ENCODE results near the gene DPYD. TPM values are rescaled to one million over a fixed set of nuclear protein-coding genes. Genes with fewer than 3 reads are reported as not detected.

DPYD gene
- total RNA-seq, 1 donor from 2014 or later = 9.2 TPM

DNA sequence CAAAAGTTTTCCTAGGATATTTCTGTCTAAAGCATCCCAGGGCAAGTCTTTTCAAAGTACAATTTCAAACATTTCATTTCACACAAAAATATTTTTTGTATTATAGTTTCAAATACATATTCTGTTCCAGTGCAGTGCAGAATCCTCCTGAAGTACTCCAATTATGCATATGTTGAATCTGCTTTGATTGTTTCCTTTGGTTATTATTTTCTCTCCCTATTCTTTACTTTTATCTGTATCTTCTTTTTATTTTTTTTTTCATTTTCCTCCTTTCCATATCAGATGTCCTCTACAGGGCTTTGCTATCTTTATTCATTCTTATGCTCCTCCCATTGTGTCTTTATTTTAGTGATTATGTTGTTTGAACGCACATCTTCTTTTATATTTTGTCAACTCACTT is 274.8 kb downstream of the DPYD start:
- TF ChIP-seq, protein P1, sequence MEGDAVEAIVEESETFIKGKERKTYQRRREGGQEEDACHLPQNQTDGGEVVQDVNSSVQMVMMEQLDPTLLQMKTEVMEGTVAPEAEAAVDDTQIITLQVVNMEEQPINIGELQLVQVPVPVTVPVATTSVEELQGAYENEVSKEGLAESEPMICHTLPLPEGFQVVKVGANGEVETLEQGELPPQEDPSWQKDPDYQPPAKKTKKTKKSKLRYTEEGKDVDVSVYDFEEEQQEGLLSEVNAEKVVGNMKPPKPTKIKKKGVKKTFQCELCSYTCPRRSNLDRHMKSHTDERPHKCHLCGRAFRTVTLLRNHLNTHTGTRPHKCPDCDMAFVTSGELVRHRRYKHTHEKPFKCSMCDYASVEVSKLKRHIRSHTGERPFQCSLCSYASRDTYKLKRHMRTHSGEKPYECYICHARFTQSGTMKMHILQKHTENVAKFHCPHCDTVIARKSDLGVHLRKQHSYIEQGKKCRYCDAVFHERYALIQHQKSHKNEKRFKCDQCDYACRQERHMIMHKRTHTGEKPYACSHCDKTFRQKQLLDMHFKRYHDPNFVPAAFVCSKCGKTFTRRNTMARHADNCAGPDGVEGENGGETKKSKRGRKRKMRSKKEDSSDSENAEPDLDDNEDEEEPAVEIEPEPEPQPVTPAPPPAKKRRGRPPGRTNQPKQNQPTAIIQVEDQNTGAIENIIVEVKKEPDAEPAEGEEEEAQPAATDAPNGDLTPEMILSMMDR (IDR thresholded peaks at IDR 0.05; ENCODE audit: borderline replicate concordance) = no peak
- no peak for DNase-seq
- H3K36me3 ChIP-seq = no peaks in the 10 kb centered on the region
- no peaks in the 10 kb centered on the region for H3K27me3 ChIP-seq (ENCODE audit: low read depth)
- no peak overlapping the region for H3K4me3 ChIP-seq
- H3K4me1 ChIP-seq = no peaks in the 10 kb centered on the region
- H3K27ac ChIP-seq (replicated peaks) = no peak overlapping the region
- intact Hi-C loops (cut with micrococcal nuclease) = no loop called here
- H3K9me3 ChIP-seq (replicated peaks) = peaks cover 43% of the 10 kb centered on the region

DNA sequence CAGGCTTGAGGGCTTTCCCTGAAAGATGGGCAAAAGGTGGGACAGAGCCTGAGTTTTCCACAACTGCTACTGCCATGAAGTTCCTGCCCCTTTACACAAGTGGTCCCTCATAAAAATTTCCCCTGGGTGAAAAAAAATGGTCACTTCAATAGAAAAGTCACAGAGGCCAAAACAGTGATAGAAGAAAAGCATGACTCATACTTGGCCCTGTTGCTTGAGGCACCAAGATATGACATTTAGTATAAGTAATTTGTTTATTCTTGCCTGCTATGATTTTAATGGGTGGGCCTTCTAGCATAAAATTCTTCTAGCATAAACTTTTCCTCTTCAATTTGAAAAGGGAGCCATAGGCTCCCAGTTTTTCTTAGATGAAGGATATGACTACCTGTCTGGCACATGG is 280.2 kb downstream of the DPYD start:
- H3K9me3 ChIP-seq (replicated peaks) = peaks cover 29% of the 10 kb centered on the region
- no peak overlapping the region for H3K4me3 ChIP-seq
- no peak for DNase-seq
- H3K27ac ChIP-seq (replicated peaks) = no peak overlapping the region
- intact Hi-C loops (cut with micrococcal nuclease) = no loop called here
- H3K27me3 ChIP-seq (ENCODE audit: low read depth) = no peaks in the 10 kb centered on the region
- no peaks in the 10 kb centered on the region for H3K4me1 ChIP-seq
- H3K36me3 ChIP-seq = no peaks in the 10 kb centered on the region
- TF ChIP-seq, protein P1 (IDR thresholded peaks at IDR 0.05; ENCODE audit: borderline replicate concordance) = no peak

DNA sequence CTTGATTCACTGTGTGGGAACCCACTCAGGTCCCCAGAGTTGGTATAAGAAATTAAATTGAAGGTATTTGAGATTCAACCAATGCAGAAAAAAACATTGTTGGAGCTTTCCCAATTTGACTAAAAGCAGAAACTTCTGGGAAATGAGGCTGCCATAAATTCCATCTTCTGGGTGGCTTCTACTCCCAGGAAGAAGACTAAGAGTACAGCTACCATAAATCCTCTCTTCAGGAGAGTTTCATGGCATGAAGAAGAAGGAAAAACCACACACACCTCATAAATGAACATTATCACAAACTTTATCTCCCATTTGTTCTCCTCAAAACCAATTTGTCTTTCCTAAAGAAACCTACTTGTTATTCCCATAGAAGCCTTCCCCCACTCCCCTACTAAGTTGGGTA is 283.9 kb downstream of the DPYD start:
- Histone ChIP-seq H3K4me3 (no peak overlapping the region), H3K27ac (replicated peaks) (no peak overlapping the region), H3K27me3 (ENCODE audit: low read depth) (no peaks in the 10 kb centered on the region), H3K4me1 (peaks cover 8% of the 10 kb centered on the region), H3K36me3 (no peaks in the 10 kb centered on the region), H3K9me3 (replicated peaks) (peaks cover 1% of the 10 kb centered on the region)
- TF ChIP-seq, protein P1 (IDR thresholded peaks at IDR 0.05; ENCODE audit: borderline replicate concordance) = no peak
- DNase-seq = no peak
- intact Hi-C loops (cut with micrococcal nuclease) = no loop called here

DNA sequence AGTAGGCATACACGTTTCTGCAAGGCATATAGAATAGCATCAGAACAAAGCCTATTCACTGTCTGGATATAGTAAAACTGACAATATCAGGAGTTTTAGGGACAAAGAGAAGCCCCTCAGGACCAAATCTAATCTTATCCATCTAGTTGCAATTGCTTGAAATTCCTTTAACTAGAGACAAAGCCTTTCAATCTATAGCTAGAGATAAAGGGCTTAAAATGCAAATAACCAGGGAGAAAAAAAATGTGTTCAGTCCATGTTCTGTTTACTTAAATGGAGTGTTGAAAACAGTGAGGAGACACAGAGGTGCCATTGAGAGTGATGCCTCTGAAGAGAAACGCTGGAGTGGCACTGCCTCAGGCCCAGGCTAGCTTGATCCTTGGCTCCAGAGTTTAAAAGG is 286.1 kb downstream of the DPYD start:
- H3K9me3 ChIP-seq (replicated peaks) = no peaks in the 10 kb centered on the region
- no peak overlapping the region for H3K27ac ChIP-seq (replicated peaks)
- peaks cover 23% of the 10 kb centered on the region for H3K4me1 ChIP-seq
- intact Hi-C loops (cut with micrococcal nuclease) = no loop called here
- no peaks in the 10 kb centered on the region for H3K36me3 ChIP-seq
- TF ChIP-seq, protein P1 (IDR thresholded peaks at IDR 0.05; ENCODE audit: borderline replicate concordance) = no peak
- DNase-seq = no peak
- H3K27me3 ChIP-seq (ENCODE audit: low read depth) = no peaks in the 10 kb centered on the region
- no peak overlapping the region for H3K4me3 ChIP-seq

DNA sequence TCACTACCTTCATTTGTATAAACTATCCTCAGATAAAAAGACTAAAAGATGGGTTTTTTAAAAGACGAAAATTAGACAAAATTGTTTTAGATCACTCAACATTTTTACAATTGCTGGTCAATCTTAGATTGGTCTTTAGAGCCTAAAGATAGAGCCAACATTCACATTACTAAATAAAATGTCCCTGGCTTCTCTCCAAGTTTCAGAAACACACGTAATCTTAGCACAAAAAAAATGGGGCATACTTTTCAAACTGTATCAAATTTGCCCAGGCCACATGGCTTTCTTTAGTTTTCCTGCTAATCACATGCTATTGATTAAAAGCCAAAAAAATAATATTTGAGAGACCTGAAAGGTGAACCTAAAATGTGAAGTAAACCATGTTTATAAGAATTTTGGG is 288.1 kb downstream of the DPYD start:
- intact Hi-C loops (cut with micrococcal nuclease) = no loop called here
- no peaks in the 10 kb centered on the region for H3K36me3 ChIP-seq
- TF ChIP-seq, protein P1 (IDR thresholded peaks at IDR 0.05; ENCODE audit: borderline replicate concordance) = no peak
- no peaks in the 10 kb centered on the region for H3K9me3 ChIP-seq (replicated peaks)
- no peak overlapping the region for H3K27ac ChIP-seq (replicated peaks)
- peaks cover 23% of the 10 kb centered on the region for H3K4me1 ChIP-seq
- no peak for DNase-seq
- no peaks in the 10 kb centered on the region for H3K27me3 ChIP-seq (ENCODE audit: low read depth)
- no peak overlapping the region for H3K4me3 ChIP-seq

DNA sequence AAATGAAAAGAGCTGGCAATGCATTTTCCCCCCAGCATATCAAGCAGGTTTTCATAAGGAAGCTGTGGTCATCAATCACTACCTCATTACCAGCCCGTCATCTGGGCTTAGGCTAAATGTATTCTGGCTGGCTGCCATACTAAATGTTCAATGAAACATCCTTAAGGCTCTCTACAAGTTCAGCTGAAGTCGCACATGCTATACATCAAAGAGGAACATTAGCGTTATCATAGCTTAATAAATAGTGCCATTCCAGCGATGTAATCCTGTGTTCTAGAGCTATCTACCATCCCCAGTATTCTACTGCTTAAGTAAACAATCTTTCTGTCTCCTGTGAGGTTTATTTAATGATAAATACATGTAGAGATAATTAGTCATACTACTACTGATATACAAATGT is 288.8 kb downstream of the DPYD start:
- TF ChIP-seq, protein P1 (IDR thresholded peaks at IDR 0.05; ENCODE audit: borderline replicate concordance) = no peak
- no peak for DNase-seq
- H3K36me3 ChIP-seq = no peaks in the 10 kb centered on the region
- intact Hi-C loops (cut with micrococcal nuclease) = no loop called here
- no peak overlapping the region for H3K27ac ChIP-seq (replicated peaks)
- H3K27me3 ChIP-seq (ENCODE audit: low read depth) = no peaks in the 10 kb centered on the region
- H3K4me1 ChIP-seq = peaks cover 23% of the 10 kb centered on the region
- no peak overlapping the region for H3K4me3 ChIP-seq
- H3K9me3 ChIP-seq (replicated peaks) = no peaks in the 10 kb centered on the region
